Central memory CD4-positive, alpha-beta T cell (primary cell): ENCODE measurements around the gene SPEF2.
A peak's percentile ranks its signal among the peaks of the same experiment; 100 is the strongest.

ENCODE experiments used
- DNase-seq: peaks from one replicate; pipeline ENCODE4 v3.0.0; 2022

The SPEF2 gene

DNA sequence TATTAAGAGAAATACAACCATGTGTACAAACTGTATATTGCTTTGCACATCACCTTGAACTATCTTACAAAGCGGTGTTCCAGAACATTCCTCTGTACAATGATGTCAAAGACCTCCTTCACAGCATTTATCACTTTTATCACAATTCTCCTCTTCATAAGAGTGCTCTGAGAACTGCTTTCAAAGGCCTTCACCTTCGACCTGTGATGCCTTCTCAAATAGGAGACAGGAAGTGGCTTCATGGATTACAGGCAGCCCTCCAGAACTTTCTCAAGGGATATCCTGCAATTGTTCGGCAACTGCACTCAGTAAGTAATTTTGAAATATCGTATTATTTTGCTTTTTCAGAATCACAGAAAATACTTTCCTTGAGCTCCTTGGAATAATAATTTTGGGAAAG, 171.1 kb downstream of the SPEF2 start:
- DNase-seq = no peak

DNA sequence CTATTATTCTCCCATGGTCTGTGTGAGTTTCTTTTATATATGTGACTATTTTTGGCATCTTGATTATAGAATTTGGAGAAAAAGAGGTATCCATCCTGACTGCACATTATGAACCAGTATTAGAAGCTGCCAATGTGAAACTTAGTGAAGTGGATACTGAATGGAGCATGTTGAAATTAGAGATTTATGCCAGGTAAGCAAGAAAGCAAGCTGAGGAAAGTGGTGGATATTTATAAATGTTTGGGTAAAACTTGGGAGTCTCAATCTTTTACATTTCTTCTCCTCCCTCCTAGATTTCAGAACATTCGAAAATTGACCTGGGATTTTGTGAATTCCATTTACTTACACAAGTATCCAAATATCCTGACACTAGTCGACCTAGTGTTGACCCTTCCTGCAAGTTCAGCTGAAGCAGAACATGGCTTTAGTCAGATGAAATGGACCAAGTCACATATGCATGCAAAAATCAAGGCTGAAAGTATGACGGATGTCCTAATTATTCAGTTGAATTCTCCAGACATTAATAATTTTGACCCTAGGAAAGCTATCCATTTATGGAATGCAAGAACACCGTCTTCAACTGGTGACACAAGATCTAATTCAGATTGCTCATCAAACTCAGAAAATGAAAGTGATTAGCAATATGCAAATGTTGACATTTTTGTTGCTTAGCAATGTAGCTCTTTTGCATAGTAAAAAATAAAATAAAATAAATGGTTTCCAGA, 172.2 kb downstream of the SPEF2 start:
- DNase-seq = no peak

DNA sequence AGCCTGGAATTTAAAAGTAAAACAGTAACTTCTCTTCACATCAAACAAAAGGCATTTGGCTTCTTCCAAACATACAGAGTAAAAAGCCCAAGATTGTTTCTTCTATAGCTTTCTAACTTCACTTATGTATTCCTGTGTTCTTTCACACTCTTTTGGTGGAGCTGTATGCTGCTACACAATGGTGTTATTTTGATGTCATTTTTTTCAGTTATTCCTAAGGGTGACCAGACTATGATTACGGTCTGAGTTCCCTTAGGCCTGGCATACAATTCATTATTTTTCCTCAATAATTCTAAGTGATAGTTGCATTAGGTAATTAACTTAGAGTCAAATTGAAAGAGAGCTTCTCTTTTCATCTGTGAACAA, 172.8 kb downstream of the SPEF2 start:
- no peak for DNase-seq

DNA sequence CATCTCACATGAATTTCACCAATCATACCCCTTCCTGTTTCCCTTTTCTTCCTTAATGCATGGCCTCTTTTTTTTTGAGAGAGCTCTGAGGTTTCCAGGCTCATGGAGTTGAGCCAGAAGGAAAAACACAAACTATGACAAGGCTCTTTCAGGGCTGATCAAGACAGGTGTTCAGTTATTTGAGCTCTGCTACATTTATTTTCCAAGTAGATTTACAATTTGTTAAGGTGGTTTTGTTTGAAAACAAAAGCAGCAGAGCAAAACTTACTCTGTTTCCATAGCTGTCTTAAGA, 176.6 kb downstream of the SPEF2 start:
- no peak for DNase-seq

DNA sequence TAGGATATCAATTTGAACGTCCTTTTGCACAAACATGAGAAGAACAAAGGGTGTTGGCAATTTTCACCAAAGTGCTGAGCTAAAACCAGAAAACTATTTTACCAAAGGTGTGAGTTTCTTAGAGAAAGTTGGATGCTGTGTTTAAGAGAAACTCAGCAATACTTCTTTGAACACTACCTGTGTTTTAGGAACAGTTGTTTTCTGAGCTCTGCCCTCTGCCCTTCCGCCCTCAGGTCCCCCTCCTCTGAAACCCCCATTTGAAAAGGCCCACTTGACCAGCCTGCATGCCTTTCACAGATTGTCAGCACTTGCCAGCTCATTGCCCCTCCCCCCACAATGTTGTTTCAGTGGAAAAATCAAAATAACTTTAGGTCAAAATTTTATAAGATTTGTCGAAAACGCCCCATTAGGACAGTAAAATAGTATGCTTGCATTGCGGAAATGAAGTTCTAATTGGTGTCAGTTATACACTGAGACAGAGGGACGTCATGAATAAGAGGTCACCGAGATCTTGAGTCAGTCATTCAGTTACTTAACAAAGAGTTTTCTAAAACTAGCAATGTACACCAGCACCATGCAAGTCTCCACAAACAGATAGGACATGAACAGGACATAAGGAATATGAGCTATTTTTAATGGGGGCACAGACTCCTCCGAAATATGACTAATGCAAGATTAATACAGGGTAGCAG, 177.2 kb downstream of the SPEF2 start:
- no peak for DNase-seq

DNA sequence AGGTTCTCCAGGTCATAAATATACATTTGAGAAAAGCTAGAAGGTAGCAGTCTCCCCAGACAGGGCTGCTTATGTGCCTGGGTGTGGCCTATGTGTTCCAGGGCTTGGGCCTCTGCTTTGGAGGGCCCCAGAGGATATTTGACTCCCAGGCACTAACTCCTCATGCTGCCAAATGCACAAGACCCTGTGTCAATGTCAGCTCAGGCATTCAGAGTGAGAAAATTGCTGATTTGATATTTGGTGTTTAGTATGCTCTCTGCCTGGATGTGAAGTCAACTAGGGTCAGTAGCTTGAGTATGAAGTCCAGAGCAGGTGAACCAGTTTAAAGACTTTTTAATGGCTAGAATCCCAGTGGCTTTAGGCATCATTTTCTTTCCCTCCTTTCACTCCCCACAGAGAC, 181.5 kb downstream of the SPEF2 start:
- no peak for DNase-seq

DNA sequence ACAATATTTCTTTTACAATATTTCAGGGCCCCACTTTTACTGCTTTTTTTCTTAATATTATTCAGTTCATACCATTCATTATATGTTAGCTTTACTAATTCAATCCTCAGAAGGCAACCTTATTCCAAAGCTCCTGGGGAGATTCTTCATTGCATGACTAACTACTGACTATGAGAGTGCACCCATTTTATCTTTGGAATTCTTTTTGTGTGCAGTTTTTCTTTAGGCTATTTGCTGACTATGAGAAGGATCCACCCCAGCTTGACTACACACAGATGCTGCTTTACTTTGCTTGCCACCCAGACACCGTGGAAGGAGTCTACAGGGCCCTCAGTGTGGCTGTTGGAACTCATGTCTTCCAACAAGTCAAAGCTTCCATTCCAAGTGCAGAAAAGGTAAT, 182.1 kb downstream of the SPEF2 start:
- no peak for DNase-seq

DNA sequence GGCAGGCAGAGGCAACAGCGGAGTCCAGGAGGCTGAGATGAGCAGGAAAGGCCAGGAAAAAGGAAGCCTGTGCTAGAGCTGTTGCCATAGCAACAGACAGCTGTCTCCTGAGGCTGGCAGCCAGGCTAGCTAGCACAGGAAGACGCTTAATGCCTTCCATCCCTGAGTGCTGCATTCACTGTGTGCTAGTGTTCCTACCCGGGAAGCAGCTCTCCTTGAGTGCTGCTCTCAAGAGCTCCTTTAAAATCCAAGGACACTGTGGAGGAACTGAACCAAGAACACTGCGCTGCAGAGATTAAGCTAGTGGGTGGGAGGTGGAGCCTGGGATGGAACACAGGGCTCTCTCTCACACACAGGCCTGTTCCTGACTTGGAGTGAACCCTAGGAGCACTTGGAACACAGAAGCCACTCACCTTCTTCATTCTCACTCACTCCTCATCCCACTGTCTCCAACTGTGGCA, 185.6 kb downstream of the SPEF2 start:
- peak; percentile 40 for DNase-seq

DNA sequence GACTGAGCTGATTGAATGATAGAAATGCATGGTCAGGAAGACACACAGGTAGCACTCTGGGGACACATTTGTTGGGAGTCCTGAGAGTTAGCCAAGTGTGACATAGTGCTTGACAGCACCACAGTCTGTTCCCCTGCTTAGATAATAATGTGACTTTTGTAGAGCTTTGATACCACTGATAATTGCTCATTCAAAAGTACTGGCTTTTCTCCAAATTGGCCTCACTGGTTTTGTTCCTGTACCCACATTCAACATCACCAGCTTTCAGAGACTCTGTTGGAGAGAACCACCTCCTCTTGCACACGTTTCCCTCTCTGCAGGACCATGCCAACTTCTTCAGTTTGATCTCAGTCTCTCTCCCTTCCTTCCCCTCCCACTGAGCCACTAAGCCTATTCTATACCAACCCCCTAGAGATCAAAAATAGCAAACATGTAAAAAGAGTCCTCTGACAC, 186.6 kb downstream of the SPEF2 start:
- no peak for DNase-seq

DNA sequence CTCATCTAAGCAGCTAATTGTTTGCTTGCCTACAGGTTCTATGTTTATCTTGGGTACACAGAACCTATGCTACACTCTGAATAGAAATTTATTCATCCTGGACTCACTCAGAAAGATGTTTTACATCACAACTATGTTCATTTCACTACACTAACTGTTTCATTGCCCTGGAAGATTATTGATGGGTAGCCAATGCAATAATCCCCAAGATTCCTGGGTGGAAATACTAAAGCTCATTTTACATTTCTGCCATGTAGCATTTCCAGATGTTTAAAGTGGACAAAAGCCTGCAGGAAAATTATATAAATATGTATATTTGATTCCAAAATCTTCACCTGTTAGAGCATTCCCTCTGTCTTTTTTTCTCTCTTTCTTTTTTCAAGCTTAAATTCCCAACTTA, 187.2 kb downstream of the SPEF2 start:
- no peak for DNase-seq

DNA sequence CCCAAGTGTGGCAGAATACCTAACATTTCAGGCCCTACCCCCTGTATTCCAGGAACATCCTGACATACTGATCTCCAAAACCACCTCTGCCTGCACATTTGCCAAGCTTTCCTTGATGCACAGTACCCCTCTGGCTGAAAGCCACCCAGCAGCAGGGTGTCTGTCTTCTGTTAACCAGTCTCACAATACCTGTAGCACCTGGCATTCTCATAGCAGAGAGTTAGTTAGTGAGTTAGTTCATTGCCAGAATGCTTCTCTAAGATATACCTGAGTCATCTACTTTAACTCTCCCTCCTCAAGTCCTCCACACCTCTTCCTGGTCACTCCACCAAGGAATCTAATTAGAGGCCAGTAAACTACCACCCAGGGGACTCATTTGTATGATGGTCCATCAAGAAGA, 192.9 kb downstream of the SPEF2 start:
- DNase-seq = no peak

DNA sequence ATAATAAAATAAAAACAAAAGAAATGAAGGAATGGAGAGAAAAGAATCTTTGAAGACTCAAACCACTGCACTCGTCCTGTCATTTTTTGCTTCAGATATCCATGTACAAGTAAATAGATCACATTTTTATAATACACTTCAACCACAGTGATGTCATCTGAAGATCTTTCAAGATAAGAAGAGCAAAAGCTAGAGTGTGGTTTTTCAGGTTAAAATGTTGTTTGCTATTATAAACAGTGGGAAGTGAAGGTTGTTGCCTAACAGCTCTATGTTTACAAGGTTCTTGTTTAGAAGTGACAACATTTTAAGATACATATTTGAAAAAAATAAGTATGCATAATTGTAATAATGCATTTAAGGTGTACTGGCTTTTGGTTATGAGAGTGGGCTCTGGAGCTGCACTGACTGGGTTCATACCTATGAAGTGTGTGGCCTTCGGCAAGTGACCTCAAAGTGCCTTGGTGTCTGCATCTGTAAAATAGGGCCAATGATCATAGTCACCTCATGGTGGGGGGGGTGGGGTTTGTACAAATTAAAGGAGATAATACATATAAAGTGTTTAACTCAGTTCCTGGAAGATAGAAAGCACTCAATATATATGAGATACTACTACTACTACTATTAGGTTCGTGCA, 193.6 kb downstream of the SPEF2 start:
- peak; percentile 90 for DNase-seq

DNA sequence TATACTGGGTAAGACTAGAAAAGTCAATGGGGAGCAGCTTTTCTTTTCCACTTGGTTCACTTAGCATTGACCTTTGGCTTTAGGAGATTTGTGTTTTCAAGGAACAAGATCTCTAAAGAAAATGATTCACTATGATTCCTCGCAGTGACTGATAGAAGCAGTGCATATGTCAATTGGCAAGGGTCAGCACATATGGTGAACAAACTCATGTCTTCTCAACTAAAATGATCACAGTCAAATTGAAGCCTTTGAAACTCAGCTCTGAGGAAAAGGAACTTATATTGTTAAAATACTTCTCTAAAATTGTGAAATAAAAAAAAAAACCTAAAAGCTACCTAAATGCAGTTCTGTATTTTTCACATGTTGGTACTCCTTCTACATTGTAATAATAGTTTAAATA, 195.9 kb downstream of the SPEF2 start:
- DNase-seq = no peak

DNA sequence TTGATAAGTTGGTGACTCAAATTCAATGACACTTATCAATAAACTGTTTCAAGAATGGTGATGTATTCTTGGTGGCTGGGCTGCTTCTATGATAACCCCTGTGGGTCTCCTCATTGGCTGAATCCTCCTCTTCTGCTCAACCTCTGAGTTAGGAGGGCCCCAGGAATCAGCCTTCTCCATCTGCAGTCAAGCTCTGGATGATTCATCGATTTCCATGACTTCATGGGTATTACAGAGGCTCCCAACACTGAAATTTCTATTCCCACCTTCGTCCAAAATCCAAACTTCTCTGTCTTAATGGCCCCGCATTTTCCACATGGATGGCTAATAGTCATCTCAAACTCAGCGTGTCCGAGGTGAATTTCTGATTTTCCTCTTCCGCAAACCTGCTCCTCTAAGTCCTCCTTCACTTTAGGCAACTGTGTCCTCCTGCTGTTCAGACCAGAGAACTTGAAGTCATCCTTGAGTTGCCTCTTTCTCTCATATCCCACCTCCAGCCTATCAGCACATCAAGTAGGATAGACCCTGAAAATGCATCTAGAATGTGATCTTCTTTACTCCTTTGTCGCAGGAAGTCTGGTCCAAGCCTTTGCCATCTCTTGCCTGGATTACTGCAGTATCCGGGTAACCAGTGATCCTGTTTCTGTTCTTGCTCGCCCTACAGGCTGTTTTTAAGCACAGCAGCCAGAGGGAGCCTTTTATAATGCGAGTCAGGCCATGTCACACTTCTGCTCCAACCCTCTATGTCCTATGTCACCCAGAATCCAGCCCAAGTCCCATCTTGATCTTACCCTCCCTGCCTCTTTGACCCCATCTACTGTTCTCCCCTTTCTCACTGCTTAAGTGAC, 197.7 kb downstream of the SPEF2 start:
- DNase-seq = no peak

DNA sequence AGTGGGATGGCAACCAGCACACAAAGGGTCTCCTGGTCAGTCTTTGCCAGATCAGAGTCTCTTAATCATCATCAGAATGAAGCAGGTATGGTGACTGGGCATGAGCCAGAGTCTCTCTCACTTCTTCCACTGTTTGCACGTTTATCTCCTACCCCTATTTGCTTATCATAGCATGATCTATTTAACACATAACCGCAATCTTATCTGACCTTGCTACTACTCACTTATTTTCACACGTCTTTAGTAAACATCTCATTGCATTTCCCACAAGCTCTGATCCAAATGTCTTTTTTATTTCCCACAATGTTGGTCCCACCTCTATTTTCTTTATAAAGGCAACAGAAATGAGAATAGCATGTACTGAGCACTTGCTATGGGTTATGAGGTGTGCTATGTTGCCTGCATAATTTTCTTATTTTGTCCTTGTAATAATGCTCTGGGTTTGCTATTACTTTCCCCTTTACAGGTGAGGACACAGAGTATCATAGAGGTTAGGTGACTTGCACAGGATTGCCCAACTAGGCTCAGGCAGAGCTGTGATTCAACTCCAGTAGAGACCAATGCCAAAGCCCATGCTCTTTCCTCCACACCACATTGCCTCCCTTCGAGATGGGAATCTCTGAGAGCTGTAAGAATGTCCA, 199.3 kb downstream of the SPEF2 start:
- DNase-seq = peak; percentile 53

DNA sequence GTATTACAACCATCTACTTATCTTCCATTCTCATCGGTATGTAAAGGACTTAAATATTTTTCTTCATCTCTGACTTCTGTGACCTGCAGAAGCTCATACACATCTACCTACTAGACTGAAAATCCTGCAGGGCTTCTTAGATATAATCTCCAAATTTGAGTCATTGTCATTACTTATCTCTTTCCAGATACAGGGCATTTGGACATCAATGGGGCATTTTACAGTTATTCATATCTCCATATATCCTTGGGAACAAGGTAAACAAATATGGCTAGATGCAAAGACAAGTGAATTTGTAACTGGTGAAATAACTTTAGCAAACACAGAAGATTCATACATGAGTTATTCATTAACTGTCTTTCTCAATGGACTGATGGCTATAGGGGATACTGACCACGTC, 201.4 kb downstream of the SPEF2 start:
- DNase-seq = no peak

DNA sequence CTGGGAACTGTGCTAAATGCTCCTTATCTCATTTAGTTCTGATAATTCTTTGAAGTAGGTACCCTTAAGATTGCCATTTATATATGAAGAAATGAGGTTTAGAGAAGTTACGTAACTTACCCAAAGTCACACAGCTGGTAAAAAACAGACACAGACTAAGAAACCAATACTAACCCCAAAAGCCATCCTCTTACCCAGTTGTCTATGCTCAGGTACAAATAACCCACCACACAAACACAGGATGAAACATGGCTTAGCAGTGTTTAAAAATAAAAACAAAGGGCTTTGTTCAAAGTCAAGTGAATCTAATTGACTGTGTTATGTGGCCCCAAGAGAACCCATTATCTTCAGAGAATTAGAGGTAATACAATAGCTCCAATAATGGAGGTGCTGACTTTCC, 202.0 kb downstream of the SPEF2 start:
- no peak for DNase-seq

DNA sequence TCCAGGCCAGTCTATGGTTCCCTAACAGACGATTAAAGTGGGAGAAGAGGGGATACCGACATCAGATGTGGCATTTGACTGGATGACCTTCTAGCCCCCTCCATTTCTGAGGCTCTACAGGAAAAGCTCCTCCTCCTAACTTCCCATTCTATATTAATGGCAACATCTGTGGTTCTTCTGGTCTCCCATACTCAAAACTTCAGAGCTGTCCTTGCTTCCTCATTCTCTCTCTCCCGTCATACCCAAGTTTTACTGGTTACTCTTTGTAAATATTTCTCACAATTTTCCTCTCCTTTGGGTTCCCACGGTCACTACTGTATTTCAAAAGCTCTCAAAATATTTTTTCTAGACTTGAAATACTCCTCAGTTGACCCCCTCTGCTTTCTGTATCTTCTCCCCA, 203.1 kb downstream of the SPEF2 start:
- no peak for DNase-seq

DNA sequence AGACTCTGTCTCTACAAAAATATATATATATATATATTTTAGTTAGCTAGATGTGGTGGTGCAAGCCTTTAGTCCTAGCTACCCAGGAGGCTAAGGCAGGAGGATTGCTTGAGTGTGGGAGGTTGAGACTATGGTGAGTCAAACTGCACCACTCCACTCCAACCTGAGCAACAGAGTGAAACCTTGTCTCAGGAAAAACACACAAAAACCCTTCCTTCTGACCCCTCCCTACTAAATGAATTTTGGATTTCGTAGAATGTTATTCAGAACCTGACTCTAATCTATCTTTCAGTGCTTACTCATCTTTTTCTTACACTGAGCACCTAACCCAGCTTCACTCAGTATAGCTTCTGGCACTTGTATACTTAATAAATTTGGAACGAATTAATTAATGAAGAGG, 203.8 kb downstream of the SPEF2 start:
- no peak for DNase-seq

DNA sequence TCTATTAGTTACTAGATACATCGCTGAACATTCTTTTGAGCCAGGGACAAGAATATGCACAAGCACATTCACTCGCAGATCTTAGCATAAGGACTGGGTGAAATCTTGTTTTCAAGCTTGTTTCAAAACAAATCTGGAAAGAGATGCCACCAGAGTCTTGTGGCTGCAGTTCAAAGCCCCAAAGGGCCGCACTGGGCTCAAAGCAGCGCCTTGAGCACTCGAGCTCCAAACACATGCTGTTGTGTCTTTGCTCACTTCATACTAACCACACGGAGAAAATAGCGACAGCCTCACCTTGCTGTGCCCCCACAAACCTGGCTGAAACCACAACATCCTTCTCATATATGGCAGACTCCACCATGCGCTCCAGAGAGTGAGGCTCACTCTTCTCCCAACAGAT, 204.8 kb downstream of the SPEF2 start:
- DNase-seq = peak; percentile 63

DNA sequence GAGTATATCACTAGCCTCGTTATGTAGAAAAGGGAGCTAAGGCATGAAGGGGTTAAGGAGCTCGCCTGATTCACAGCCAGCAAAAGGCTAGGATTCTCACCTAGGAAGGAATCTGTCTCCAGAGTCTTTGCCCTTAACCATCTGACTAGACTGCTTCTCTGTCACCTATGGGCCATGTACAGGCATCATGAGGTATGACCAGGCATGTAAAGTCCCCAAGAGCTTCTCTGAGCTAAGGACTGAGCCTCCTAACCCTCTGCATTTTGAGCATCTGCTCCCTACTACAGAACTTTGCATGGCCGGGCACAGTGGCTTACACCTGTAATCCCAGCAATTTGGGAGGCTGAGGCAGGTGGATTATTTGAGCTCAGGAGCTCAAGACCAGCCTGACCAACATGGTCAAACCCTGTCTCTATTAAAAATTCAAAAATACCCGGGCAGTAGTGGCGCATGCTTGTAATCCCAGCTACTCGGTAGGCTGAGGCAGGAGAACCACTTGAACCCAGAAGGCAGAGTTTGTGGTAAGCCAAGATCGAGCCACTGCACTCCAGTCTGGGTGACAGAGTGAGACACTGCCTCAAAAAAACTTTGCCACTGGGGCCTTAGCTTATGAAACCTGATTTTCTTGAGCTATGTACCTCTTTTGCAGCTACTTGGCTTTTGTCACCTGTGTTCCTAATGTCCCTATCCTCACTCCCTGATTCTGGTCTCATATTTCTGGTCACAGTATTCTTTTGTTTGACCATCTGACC, 205.9 kb downstream of the SPEF2 start:
- DNase-seq = no peak

DNA sequence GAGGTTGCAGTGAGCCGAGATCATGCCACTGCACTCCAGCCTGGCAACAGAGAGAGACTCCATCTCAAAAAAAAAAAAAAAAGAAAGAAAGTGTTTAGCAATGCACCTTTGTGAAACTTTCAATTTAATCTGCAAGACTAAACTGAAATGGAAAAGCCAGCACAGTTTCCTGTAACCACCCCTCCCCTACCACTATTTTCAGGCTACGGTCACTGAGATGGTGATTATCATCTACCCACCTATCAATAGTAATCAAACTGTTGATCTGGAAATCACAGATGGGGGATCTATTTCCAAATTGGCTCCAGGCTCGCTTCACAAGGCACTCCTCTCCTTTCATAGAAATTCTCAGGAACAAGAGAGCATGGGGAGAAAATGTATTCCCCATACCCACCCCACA, 208.4 kb downstream of the SPEF2 start:
- no peak for DNase-seq
